CD4-positive, CD25-positive, alpha-beta regulatory T cell (primary cell): ENCODE measurements around the gene PIAS2. TPM values are rescaled to one million over a fixed set of nuclear protein-coding genes. Genes with fewer than 3 reads are reported as not detected.
"Not testable (repeated sequence)": the region's sequence is repeated elsewhere in the genome, so short reads cannot be mapped to it uniquely, and the experiment has no call there.

Experiments
- ATAC-seq, 2 donors: fragments of 150-1000 bp; cut with Tn5 transposase; one replicate each; pipeline ENCODE4 v1.10.0; 2021; ENCODE audit warnings: low read depth in 2 of 2, moderate number of reproducible peaks in 2 of 2, moderate library complexity in 1 of 2
- DNase-seq, 3 donors: peaks; one replicate each; pipeline versions ENCODE4 v3.0.0 to v3.0.0-alpha.2; 2012 to 2022; ENCODE audit warnings: mixed read lengths in 1 of 3
- H3K27ac ChIP-seq: one replicate; pipeline ENCODE4 v1.7.0; 2013; ENCODE audit warnings: mild to moderate bottlenecking, low read length; ENCODE audit not compliant: insufficient read depth, poor library complexity, severe bottlenecking
- H3K27me3 ChIP-seq: one replicate; pipeline ENCODE4 v1.7.0; 2013; ENCODE audit warnings: low read length; ENCODE audit not compliant: control insufficient read depth, insufficient read depth
- H3K36me3 ChIP-seq: one replicate; pipeline ENCODE4 v1.7.0; 2013; ENCODE audit warnings: mild to moderate bottlenecking, low read length, moderate library complexity; ENCODE audit not compliant: control insufficient read depth, insufficient read depth
- H3K4me1 ChIP-seq: 2 replicates; pipeline ENCODE4 v1.7.0; 2013; ENCODE audit warnings: mild to moderate bottlenecking, low read length; ENCODE audit not compliant: insufficient read depth, control insufficient read depth, poor library complexity, severe bottlenecking
- H3K4me3 ChIP-seq: one replicate; pipeline ENCODE4 v1.7.0; 2013; ENCODE audit warnings: low read depth, mild to moderate bottlenecking, low read length, moderate library complexity
- H3K9me3 ChIP-seq, 2 experiments: 1 replicate in 1 of 2; 2 replicates in 1 of 2; pipeline ENCODE4 v1.7.0; 2013; ENCODE audit warnings: low read length in 2 of 2, mild to moderate bottlenecking in 1 of 2, moderate library complexity in 1 of 2; ENCODE audit not compliant: control insufficient read depth in 2 of 2
- H3K27ac Mint-ChIP-seq, 3 donors: one replicate each; pipeline ENCODE4 v1.8.0; 2020 to 2022; ENCODE audit warnings: mild to moderate bottlenecking in 3 of 3, mixed read lengths in 3 of 3, moderate library complexity in 2 of 3
- H3K27me3 Mint-ChIP-seq: one replicate; pipeline ENCODE4 v1.8.0; 2022; ENCODE audit warnings: mild to moderate bottlenecking, mixed read lengths
- H3K36me3 Mint-ChIP-seq: one replicate; pipeline ENCODE4 v1.8.0; 2020; ENCODE audit warnings: mixed read lengths
- H3K4me1 Mint-ChIP-seq, 4 donors: one replicate each; pipeline ENCODE4 v1.8.0; 2020 to 2022; ENCODE audit warnings: mixed read lengths in 4 of 4, mild to moderate bottlenecking in 1 of 4
- H3K4me3 Mint-ChIP-seq, 4 donors: one replicate each; pipeline ENCODE4 v1.8.0; 2020 to 2022; ENCODE audit warnings: mild to moderate bottlenecking in 4 of 4, mixed read lengths in 4 of 4, moderate library complexity in 3 of 4
- H3K9me3 Mint-ChIP-seq, 7 donors: one replicate each; pipeline ENCODE4 v1.8.0; 2020 to 2022; ENCODE audit warnings: mixed read lengths in 7 of 7, mild to moderate bottlenecking in 3 of 7, moderate library complexity in 2 of 7
- polyA plus RNA-seq, 4 donors: library from polyadenylated mRNA; unstranded; fragments of 300-500 nt; fragmentation: Illumina TruSeq; gene quantifications; one replicate each; pipeline ENCODE4 v1.2.3, GENCODE V29; 2021
- total RNA-seq: library from RNA; stranded (reverse); gene quantifications from one replicate; pipeline ENCODE4 v1.2.3, GENCODE V29; 2022

The PIAS2 gene, protein sequence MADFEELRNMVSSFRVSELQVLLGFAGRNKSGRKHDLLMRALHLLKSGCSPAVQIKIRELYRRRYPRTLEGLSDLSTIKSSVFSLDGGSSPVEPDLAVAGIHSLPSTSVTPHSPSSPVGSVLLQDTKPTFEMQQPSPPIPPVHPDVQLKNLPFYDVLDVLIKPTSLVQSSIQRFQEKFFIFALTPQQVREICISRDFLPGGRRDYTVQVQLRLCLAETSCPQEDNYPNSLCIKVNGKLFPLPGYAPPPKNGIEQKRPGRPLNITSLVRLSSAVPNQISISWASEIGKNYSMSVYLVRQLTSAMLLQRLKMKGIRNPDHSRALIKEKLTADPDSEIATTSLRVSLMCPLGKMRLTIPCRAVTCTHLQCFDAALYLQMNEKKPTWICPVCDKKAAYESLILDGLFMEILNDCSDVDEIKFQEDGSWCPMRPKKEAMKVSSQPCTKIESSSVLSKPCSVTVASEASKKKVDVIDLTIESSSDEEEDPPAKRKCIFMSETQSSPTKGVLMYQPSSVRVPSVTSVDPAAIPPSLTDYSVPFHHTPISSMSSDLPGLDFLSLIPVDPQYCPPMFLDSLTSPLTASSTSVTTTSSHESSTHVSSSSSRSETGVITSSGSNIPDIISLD
- 33.6 TPM for total RNA-seq
- polyA plus RNA-seq: 10 to 100 TPM; 13.2 to 21.3 (median 18.3) TPM

DNA sequence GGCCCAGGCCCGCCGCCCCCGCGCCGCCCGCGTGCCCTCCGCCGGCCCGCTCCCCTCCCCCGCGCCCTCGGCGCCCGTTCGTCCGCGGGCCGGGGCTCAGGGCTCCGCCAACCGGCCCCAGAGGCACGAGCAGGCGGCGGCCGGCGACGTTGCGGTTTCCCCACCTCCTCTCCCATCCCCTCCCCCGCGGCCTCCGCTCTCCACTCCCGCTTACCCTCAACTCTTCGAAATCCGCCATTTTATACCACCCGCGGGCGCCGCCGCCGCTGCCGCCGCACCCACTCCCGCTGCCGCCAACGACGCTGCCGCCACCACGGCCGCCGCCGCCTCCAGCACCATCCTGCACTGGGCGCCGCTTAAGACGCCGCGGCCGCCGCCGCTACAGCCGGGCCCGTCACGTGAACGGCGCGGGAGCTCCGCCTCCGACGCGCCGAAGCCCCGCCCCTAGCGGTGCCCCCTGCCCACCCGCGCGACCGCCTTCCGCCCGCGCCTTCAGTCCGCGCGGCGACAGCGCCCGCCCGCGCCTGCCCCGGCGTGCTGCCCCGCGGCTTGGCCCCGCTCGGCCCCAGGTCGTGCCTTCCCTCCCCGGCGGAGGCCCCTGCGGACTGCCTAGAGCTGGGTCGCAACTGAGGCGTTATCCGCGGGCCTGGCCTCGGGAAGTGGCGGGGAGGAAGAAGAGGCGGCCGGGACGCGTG lies at the start of gene PIAS2, which contains the start of gene KATNAL2:
TSS of gene PIAS2 (minus strand) at position 400 of the 695 bp plus-strand sequence. CDS start at position 238, 162 bp downstream.
TSS of gene KATNAL2 (plus strand) at position 495 of the 695 bp plus-strand sequence. CDS start 29,271 bp downstream, outside the sequence.
- H3K9me3 ChIP-seq: no peaks in the 10 kb centered on the region
- peak; percentile 68 to 87 (median 74) for DNase-seq
- H3K36me3 ChIP-seq: no peaks in the 10 kb centered on the region
- peaks cover 17% of the 10 kb centered on the region for H3K4me1 ChIP-seq
- ATAC-seq: peak; percentile 85 to 88
- no peaks in the 10 kb centered on the region for H3K27me3 ChIP-seq
- H3K27me3 Mint-ChIP-seq: no peaks in the 10 kb centered on the region
- peaks cover 0 to 2% (median 0%) of the 10 kb centered on the region in 7 donors for H3K9me3 Mint-ChIP-seq
- H3K27ac Mint-ChIP-seq: peak within 1 kb of the TSS; percentile 91 to 92 (median 92)
- H3K4me1 Mint-ChIP-seq: peaks cover 8 to 49% (median 38%) of the 10 kb centered on the region in 4 donors
- H3K4me3 Mint-ChIP-seq: peak within 1 kb of the TSS; percentile 93 to 98 (median 96)
- peak within 1 kb of the TSS; percentile 97 for H3K4me3 ChIP-seq
- peak within 1 kb of the TSS; percentile 51 for H3K27ac ChIP-seq
- H3K36me3 Mint-ChIP-seq: no peaks in the 10 kb centered on the region

DNA sequence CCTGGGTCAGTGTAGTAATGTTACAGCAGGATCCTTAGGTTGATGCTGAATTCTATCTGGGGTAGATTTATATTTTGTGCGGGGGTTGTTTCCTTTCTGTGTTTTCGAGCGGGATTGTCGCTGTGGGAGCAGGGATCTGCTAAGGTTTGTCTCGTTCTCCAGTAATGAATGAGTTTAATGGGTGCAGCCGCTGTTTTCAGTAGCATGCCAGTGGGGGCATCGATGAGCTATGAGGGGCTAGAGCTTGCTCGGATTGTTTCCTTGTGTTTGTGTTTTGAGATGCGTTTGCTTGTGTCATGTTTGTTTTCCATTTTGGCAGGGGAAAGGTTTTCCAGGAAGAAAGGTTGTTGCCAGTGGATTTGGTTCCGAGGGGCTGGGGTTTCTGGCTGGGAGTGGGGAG lies 49.0 kb upstream of the PIAS2 start:
- not testable (repeated sequence) for H3K27me3 ChIP-seq, ATAC-seq, H3K9me3 ChIP-seq, H3K4me1 Mint-ChIP-seq, H3K4me3 Mint-ChIP-seq, DNase-seq, H3K4me3 ChIP-seq, H3K27ac ChIP-seq, H3K27me3 Mint-ChIP-seq, H3K36me3 ChIP-seq, H3K27ac Mint-ChIP-seq, H3K9me3 Mint-ChIP-seq, H3K36me3 Mint-ChIP-seq, H3K4me1 ChIP-seq

DNA sequence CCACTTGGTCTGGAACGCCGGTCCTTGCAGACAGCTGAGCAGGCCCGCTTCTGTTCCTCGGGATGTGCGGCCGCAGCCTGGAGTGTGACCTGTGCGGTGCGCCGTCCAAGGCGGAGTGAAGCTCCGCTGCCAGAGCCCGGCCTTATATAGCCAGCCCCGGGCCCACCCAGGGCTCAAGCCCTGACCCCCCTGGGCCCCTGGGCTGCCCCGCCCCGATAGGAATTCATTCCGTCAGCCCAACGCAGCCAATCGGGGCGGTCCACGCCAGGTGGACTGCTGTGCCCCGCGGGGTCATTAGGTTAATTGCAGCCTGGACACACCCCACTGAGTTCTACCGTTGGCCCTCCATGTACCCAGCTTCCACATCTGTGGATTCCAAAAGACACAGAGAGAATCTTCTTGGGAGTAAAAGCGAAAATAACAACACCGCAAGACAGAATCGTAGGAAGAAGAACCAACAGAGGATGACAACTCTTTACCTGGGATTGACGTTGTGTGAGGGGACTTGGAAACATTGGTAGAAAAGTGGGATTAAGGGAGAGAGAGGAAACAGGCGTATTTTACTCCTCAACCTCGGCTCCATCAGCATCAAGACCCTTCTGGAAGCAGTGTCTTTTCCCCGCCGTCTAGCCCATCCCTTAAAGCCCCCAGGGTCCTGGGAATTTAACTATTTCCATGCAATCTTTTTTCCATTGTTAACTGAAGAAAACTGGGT lies 47.4 kb upstream of the PIAS2 start:
- H3K36me3 Mint-ChIP-seq, DNase-seq: not testable (repeated sequence)

DNA sequence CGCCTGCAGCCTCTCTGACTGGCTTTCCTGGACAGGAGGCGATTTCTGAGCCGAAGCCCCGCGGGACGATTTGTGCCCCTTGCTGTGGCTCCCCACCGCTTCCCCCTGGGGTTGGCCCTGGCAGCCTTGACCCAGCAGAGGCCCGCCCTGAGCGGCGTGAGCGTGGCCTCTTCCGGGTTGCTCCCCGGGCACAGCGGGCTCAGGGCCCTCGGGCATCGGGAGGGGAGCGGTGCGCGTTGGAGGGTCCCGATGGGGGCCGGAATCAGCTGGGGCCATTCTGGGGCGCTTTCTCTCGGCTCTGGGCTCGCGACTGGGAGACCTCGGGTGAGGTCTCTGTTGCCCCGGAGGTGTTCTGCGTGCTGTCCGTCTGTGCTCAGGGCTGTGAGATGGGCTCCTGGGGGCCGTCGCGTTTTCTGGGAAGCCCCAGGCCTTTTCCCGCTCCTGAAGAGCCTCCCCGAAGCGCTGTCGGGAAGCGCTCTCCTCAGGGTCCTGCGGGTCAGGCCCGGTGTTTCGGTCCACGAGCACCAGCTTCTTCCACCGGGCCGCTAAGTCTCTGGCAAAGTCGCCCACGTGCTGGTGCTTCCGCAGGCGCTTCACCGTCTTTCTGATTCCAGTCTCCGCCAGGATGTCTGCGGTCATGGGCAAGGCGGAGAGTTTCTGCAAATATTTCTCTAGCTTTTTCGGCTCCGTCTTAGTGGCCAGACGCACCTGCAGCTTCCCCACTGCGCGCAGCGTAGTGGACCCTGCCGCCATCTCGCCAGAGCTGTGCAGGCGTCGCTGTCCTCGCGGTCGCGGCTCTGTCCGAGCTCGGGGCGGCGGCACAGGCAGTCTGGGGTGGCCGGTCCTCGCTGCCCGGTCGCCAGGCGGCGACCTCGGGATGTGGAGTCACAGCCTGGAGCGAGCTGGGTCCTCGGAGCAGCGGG lies 46.6 kb upstream of the PIAS2 start:
- H3K27me3 ChIP-seq, H3K36me3 ChIP-seq, H3K9me3 ChIP-seq, H3K4me3 ChIP-seq, H3K4me1 ChIP-seq, H3K4me3 Mint-ChIP-seq, H3K36me3 Mint-ChIP-seq, H3K4me1 Mint-ChIP-seq, H3K27ac ChIP-seq, H3K27me3 Mint-ChIP-seq, DNase-seq, H3K9me3 Mint-ChIP-seq, H3K27ac Mint-ChIP-seq: not testable (repeated sequence)
- ATAC-seq: peak in 1 of 2 donors; percentile 4

More for the DNA sequence above, 47.4 kb upstream of the PIAS2 start:
- not testable (repeated sequence) for H3K27ac ChIP-seq, H3K27me3 ChIP-seq, H3K27me3 Mint-ChIP-seq, H3K36me3 ChIP-seq, H3K4me1 Mint-ChIP-seq, H3K4me3 ChIP-seq, H3K27ac Mint-ChIP-seq, H3K9me3 Mint-ChIP-seq, H3K9me3 ChIP-seq, H3K4me1 ChIP-seq, H3K4me3 Mint-ChIP-seq
- ATAC-seq: peak; percentile 5 to 25

- ATAC-seq (no peak), DNase-seq (no peak)
- no peaks in the 10 kb centered on the region for H3K9me3 ChIP-seq
- H3K4me3 Mint-ChIP-seq: no peak overlapping the region
- no peaks in the 10 kb centered on the region for H3K4me1 ChIP-seq
- no peaks in the 10 kb centered on the region for H3K36me3 Mint-ChIP-seq
- no peak overlapping the region for H3K27ac Mint-ChIP-seq
- no peaks in the 10 kb centered on the region for H3K4me1 Mint-ChIP-seq
- no peak overlapping the region for H3K27ac ChIP-seq
- H3K4me3 ChIP-seq: no peak overlapping the region
- no peaks in the 10 kb centered on the region for H3K36me3 ChIP-seq
- H3K9me3 Mint-ChIP-seq: peaks cover 0 to 10% (median 3%) of the 10 kb centered on the region in 7 donors
- no peaks in the 10 kb centered on the region for H3K27me3 Mint-ChIP-seq
- H3K27me3 ChIP-seq: no peaks in the 10 kb centered on the region
Observed at GRCh38 chr18:46958209-46958608, 40.9 kb upstream of the PIAS2 start.

DNA sequence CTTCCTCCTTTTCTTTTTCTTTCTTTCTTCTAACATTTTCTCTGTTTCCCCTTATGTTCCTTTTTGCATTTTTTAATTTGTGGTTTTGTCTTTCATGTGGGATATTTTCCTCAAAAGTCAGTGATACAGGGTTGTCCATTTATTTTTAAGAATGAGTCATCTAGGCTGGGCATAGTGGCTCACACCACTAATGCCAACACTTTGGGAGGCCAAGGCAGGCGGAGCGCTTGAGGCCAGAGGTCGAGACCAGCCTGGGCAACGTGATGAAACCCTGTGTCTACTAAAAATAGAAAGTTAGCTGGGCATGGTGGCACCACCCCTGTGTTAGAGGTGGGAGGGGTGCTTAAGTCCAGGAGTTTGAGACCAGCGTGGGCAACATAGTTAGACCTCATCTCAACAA lies 35.9 kb upstream of the PIAS2 start:
- Mint-ChIP-seq H3K36me3 (no peaks in the 10 kb centered on the region), H3K27ac (peak overlapping the region in 1 of 3 donors; percentile 43), H3K27me3 (peaks cover 15% of the 10 kb centered on the region), H3K4me1 (no peaks in the 10 kb centered on the region), H3K9me3 (peaks cover 0 to 5% (median 0%) of the 10 kb centered on the region in 7 donors), H3K4me3 (no peak overlapping the region)
- Histone ChIP-seq H3K9me3 (no peaks in the 10 kb centered on the region), H3K36me3 (no peaks in the 10 kb centered on the region), H3K27ac (no peak overlapping the region), H3K4me1 (no peaks in the 10 kb centered on the region), H3K4me3 (no peak overlapping the region), H3K27me3 (no peaks in the 10 kb centered on the region)
- no peak for ATAC-seq
- DNase-seq: no peak
